Esophagus squamous epithelium (tissue), 4 donors: ENCODE results near the gene C22orf31.

Experiments
- POLR2A ChIP-seq, 4 donors: fragments of 450-650 bp; IDR thresholded peaks; one replicate each; pipeline ENCODE4 v1.6.1; 2017; ENCODE audit warnings: antibody characterized with exemption in 4 of 4, mild to moderate bottlenecking in 4 of 4, moderate library complexity in 3 of 4
- TF ChIP-seq, protein P1 (sequence below), 6 experiments: fragments of 450-650 bp in 4 of 6; fragments of 200-600 bp in 2 of 6; sonication (generic) in 2 of 6; IDR thresholded peaks; one replicate each; pipeline ENCODE4 v1.5.1; 2016 to 2019; ENCODE audit warnings: antibody characterized with exemption in 6 of 6, mild to moderate bottlenecking in 4 of 6, moderate library complexity in 4 of 6

DNA sequence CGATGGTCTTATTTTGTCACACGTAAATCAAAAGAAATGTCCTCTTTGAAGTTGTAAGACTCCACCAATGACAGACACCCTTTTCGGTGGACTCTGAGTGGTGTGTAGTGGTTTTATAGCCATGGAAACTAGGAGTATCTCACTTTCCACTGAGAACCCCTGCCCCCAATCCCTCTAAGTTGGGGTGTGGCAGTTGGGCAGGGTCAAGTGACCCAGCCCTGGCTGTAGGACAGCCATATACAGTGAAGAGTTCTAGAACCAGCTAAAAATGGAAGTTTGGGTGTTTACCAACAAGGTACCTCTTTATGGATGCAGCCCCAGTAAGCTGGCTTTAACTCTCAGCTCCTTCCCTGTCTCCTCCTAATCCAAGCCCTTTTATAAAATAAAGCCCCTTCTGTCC, 5.2 kb downstream of the C22orf31 start:
- TF ChIP-seq, protein P1, sequence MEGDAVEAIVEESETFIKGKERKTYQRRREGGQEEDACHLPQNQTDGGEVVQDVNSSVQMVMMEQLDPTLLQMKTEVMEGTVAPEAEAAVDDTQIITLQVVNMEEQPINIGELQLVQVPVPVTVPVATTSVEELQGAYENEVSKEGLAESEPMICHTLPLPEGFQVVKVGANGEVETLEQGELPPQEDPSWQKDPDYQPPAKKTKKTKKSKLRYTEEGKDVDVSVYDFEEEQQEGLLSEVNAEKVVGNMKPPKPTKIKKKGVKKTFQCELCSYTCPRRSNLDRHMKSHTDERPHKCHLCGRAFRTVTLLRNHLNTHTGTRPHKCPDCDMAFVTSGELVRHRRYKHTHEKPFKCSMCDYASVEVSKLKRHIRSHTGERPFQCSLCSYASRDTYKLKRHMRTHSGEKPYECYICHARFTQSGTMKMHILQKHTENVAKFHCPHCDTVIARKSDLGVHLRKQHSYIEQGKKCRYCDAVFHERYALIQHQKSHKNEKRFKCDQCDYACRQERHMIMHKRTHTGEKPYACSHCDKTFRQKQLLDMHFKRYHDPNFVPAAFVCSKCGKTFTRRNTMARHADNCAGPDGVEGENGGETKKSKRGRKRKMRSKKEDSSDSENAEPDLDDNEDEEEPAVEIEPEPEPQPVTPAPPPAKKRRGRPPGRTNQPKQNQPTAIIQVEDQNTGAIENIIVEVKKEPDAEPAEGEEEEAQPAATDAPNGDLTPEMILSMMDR (IDR thresholded peaks at IDR 0.05): no peak
- TF ChIP-seq POLR2A (IDR thresholded peaks at IDR 0.05): no peak
